ENCODE measurements around the gene SYNJ2.

SYNJ2 gene

DNA sequence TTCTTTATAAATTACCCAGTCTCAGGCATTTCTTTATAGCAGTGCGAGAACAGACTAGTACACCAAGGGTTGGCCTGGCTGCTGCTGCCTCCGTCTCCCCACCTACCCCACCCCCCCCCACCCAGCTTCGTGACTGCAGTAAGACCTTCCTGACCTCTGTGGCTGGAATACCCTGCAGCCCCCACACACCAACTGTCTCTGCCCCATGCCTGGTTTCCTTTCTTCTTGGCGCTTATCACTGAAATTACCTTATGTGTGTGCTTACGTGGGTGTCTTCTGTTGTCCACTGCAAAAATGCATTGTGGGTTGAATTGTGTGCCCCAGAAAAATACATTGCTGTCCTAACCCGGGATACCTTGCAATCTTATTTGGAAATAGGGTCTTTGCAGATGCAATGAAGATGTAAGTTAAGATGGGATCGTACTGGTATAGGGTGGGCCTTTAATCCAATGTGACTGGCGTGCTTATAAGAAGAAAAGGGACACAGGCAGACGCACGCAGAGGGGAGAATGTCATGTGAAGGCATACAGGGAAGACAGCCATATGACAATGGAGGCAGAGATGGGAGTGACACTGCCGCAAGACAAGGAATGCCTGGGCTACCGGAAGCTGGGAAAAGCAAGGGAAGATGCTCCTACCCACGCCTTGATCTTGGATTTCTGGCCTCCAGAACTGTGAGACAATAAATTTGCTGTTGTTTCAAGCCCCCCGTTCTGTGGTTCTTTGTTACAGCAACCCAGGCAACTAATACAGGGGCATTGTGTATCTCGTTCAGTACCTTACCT is 15.4 kb downstream of the SYNJ2 start:
- no peak for DNase-seq (ENCODE audit: low read depth in 3 of 3)

DNA sequence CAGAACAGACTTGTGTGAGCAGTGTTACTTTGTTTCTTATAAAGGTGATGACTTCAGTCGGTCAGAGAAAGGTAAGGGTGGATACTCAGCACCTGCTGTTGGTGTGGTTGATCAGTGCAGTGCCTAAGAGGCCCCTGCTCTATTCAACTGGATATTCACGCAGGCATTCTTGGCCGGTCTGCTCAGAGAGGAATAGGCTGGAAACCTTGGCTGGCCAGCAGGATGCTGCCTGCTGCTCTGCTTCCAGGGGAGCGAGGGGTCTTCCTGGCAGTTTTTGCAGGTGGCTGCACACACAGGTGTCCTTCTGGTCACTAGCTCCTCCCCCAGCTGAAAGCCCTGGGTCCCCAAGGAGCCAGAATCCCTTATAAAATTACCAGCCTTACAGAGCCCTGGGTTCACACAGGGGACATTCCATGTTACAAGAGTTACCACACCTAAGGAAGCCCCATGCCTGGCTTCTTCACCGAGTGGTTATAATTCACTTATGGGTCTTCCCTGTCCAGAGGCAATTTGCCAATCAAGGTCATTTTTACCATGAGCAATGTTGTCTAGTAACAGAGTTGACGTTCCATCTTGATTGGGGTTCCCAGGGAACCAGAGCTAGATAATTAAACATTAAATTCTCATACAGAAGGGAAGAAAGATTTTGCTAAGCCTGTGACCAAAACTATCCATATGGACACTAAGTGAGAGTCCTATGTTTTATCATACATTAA is 16.4 kb downstream of the SYNJ2 start:
- no peak for DNase-seq (ENCODE audit: low read depth in 3 of 3)

- DNase-seq (ENCODE audit: low read depth in 3 of 3) = no peak
Observed at GRCh38 chr6:157998707-157999167, 17.1 kb downstream of the SYNJ2 start.

GRCh38 chr6:157999168-158000051 is 17.7 kb downstream of the SYNJ2 start:
- no peak for DNase-seq (ENCODE audit: low read depth in 3 of 3)

GRCh38 chr6:158000530-158001307 is 19.1 kb downstream of the SYNJ2 start:
- DNase-seq (ENCODE audit: low read depth in 3 of 3) = no peak

GRCh38 chr6:158002249-158002950 is 20.7 kb downstream of the SYNJ2 start:
- no peak for DNase-seq (ENCODE audit: low read depth in 3 of 3)

DNA sequence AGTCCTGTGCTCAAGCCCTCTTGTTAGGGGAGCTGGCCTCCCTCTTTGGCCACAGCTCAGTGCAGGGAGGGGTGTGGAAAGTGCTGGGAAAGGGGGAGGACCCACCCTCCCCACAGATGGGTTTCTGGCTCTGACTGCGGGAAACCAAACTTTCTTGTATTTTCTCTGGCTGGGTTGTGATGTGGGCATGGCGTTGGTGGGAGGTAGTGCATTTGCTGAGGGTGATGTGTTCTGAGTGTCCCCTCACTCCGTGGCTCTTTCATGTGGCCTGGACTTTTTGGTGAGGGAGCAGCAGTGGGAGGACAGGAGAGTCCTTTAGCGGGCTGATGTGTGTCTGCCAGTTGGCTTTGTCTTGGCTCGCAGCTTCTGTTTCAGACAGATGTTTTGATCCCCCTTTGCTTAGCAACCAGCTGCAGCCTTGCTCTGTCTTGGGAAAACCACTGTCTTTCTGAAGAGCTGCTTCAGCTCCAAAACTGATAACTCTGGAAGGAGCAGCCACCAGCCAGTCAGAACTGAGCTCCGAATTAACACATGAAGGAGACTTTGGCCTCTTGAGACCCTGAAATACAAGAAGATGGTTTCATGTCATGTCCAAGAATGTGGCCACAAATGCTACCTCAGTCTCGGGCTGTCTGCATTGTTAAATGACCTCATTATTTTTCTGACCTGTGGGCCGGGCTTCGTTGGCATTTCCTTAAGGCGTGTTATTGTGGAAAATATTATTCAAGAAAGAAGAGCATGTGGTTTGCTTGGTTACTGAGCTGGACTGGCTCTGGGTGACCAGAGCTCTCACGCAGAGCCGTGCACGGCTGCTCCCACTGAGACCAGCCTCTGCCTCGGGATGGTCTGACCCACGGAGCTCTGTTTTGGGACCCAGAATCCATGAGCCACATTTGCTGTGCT is 21.5 kb downstream of the SYNJ2 start:
- no peak for DNase-seq (ENCODE audit: low read depth in 3 of 3)

DNA sequence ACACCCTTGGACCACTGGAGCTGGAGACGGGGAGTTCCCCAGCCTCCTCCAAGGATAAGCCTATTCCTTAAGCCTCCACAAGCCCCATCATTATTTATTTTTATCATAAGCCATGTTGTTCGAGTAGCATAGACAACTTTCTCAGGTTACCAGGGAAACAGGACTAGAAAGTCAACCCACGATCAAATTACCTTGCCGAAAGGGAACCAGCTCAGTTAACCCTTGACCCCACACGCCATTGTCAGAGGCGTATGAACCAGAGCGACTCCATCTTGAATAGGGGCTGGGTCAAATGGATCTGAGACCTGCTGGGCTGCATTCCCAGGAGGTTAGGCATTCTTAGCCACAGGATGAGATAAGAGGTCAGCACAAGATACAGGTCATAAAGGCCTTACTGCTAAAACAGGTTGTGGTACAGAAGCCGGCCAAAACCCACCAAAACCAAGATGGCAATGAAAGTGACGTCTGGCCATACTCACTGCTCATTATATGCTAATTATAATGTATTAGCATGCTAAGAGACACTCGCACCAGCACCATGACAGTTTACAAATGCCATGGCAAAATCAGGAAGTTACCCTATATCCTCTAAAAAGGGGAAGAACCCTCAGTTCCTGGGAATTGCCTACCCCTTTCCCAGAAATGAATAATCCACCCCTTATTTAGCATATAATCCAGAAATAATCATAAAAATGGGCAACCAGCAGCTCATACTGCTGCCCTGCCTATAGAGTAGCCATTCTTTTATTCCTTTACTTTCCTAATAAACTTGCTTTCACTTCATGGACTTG is 22.4 kb downstream of the SYNJ2 start:
- no peak for DNase-seq (ENCODE audit: low read depth in 3 of 3)

- DNase-seq (ENCODE audit: low read depth in 3 of 3) = no peak
Observed at GRCh38 chr6:158004701-158005095, 23.0 kb downstream of the SYNJ2 start.

DNA sequence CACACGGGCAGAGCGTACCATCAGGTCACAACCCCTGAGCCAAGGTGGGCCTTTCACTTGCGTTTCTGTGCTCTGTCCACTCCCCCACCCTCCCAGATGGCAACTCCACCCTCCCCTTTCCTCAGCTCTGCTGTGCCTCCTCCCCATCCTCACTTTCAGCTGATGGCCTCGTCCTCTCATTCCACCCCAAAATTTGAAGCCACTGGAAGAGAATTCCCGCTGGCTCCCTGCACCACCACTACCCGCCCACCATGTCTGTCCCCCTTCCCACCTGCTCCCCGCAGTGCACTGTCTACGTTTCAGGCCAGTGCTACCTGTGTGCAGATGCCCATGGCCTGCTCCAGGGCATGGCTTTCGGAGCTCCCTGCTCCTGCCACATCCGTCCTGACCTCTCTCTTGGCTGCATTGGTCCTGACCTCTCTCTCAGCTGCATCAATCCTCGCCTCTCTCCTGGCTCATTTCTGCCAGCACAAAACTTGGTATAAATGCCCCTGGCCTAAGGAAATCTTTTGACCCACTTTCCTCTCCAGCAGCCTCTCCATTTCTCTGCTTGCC is 24.0 kb downstream of the SYNJ2 start:
- no peak for DNase-seq (ENCODE audit: low read depth in 3 of 3)

GRCh38 chr6:158006331-158006730 is 24.7 kb downstream of the SYNJ2 start:
- DNase-seq (ENCODE audit: low read depth in 3 of 3) = no peak

DNA sequence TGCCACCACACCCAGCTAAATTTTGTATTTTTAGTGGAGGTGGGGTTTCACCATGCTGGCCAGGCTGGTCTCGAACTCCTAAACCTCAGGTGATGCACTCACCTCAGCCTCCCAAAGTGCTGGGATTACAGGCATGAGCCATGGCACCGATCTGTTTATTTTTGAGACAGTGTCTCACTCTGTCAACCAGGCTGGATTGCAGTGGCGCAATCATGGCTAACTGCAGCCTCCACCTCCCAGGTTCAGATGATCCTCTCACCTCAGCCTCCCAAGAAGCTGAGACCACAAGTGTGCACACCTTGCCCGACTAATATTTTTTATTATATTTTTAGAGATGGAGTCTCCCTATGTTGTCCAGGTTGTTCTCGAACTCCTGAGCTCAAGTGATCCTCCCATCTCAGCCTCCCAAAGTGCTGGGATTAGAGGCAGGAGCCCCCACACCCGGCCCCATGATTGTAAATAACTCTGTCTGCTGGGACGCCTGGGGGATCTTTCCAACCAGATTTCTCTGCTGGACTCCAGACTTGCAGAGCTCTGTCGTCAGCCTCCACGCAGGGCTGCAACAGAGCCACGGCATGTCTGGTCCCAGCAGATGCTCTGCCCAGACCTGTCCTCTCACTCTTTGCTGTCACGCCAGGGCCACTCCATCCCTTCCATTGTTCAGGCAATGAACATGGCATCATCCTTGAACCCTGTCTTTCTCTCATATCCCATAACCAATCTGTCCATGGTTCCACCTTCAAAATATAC is 25.3 kb downstream of the SYNJ2 start:
- DNase-seq (ENCODE audit: low read depth in 3 of 3) = no peak

DNA sequence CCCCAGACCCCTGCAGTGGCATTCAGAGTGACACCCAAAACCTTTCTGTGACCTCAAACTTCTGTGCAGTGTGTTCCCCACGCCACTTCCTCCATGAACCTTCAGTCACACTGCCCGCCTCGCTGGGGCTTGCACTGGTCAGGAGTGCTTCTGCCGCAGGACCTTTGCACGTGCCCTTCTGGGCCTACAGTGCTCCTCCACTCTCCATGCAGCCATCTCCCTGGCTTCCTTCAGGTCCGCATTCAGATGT is 27.1 kb downstream of the SYNJ2 start:
- no peak for DNase-seq (ENCODE audit: low read depth in 3 of 3)

GRCh38 chr6:158009114-158009891 is 27.6 kb downstream of the SYNJ2 start:
- no peak for DNase-seq (ENCODE audit: low read depth in 3 of 3)

DNA sequence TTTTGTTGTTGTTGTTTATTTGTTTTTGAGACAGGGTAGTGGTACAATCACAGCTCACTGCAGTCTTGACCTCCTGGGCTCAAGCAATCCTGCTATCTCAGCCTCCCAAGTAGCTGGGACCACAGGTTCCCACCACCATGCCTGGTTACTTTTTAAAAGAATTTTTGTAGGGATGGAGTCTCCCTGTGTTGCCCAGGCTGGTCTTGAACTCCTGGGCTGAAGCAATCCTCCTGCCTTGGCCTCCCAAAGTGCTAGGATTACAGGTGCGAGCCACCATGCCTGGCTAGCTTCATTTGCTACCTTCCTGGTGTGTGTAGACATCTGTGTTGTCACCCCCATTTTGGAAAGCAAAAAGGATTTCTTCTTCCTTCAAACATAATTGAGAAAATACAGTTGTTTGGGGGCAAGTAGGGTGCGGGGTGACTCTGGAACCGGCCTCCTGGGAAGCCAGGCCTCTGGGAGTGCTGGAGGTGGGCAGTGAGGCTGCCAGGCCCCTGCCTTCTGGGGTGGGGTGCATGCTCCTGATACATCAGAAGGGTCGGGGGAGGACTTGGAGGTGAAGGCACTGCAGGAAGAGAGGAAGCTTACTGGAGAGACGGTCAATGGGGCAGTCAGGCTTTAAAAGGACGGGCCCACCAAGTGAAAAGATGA is 28.4 kb downstream of the SYNJ2 start:
- DNase-seq (ENCODE audit: low read depth in 3 of 3) = no peak

GRCh38 chr6:158010591-158011477 is 29.2 kb downstream of the SYNJ2 start:
- no peak for DNase-seq (ENCODE audit: low read depth in 3 of 3)
